DMS53 (cell line): ENCODE measurements around the gene EPS15.
"Not testable (repeated sequence)": the region's sequence is repeated elsewhere in the genome, so short reads cannot be mapped to it uniquely, and the experiment has no call there.

Experiments used
- DNase-seq: peaks from one replicate; lab custom pipeline; 2025; lab: John Stamatoyannopoulos, UW

The EPS15 gene

GRCh38 chr1:51336004-51336403 is 183.1 kb downstream of the EPS15 start:
- peak; percentile 51 for DNase-seq

DNA sequence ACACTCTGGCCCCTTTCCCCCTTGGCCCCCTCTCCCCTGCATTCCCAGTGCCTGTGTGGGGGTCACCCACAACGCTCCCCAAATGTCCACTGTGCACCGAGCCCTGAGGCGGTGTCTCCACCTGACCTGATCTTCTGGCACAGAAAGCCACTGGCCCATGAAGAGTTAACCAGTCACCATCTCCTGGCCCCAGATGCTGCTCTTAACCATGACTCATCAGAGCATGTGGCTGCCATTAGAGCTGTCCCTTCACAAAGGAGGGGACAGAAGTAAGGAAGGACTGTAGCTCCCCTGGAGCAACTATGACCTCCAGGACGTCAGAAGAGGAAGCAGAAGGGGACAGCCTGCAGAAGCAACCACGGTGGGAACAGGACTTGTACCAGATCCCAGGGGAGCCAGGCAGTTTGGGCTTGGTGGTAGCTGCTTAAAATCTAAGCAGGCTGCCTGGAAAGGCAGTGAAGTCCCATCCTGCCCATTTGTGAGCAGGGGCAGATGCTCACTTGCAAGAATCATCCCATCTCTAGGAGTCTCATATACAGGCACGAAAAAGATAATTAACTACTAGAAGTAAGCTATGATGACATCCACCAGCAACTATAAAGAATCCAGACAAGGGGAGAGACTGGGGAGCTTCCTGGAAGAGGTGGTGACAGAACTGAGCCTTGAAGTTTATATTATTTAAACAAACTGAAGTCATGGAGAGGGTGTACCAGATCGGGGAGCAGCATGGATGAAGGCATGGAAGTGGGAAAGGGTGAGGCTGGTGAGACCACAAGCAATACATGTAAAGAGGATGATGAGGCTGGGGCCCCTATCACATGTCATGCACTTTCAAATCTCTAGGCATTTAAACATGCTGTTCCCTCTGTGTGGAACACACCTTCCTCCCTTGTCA is 187.6 kb downstream of the EPS15 start:
- peak; percentile 98 for DNase-seq

DNA sequence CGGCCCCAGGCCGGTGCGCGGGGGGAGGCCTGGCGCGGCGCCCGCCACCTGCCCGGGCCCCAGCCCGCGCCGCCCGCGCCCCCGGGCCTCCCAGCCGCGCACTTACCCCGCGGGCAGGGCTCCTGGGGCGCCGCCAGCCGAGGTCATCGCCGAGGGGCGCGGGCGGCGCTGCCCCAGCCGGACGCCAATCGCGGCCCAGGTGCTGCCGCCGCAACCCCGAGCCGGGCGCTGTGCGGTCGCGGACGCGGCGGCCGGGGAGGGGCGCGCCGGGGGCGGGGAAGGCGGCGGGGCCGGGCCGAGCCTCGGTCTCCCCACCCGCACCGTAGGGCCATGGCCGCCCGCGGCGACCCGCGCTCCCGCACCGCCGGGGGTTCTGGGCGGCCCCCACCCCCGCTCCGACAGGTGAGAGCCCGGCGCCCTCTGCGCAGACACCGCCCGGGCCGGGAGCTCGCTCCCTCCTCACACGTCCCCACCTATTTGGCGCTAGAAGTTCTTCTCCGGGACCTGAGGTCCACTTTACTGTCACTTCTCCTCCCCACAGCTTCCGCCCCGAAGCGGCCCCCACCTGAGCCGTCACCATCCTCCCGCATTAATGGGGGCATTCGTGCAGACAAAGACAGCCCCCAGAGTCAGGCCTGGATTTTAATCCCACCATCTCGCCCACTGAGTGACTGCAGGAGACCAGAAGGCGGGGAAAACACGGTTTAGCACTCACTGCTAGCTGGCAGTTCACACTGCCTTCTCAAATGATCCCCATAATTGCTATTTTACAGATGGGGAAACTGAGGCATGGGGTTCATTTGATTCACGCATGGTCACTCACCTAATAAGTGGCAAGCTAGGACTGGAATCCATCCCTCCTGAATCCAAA is 188.5 kb downstream of the EPS15 start, which contains the start of gene TTC39A:
TTC39A (minus strand) TSS at position 232 of the 871 bp plus-strand sequence; CDS start at position 147, 85 bp downstream.
- peak; percentile 85 for DNase-seq

GRCh38 chr1:51329443-51330325 is 189.4 kb downstream of the EPS15 start:
- DNase-seq = peak; percentile 100

DNA sequence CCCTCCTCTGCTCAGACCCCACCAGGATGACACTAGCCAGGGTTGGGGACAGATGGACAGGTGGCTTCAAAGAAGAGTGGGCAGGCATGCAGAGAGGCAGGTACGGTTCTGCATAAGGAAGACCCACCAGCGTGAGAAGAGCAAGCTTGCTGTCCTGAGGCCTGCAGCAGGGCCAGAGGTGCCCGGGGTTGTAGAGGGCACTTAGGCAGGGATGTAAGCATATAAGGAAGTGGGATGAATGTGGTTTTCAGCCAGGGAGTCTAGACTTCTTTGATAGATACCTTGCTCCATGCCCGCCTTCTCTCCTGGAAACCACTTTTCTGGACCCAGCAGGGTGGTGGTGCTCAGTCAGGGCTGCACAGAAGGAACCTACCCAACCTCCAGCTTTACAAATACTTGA is 190.1 kb downstream of the EPS15 start:
- DNase-seq = peak; percentile 90

GRCh38 chr1:51328279-51328678 is 190.8 kb downstream of the EPS15 start:
- no peak for DNase-seq

DNA sequence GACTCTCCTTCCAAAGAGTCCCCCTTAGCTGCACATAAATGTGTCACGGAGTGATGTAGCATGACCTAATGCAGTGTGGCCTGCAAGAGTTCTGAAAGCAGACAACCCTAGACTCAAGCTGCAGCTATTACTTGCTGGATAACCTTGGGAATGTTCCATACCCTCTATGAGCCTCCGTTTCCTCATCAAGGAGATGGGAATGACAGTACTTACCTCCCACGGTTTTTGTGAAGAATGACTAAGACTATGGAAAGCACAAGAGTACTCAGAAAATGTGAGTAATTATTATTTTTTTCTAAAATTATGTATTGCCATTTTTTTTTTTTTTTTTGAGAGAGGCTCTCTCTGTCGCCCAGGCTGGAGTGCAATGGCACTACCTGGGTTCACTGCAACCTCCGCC is 191.7 kb downstream of the EPS15 start:
- no peak for DNase-seq

GRCh38 chr1:51326839-51327238 is 192.2 kb downstream of the EPS15 start:
- no peak for DNase-seq

GRCh38 chr1:51325878-51326755 is 192.9 kb downstream of the EPS15 start:
- DNase-seq = no peak

DNA sequence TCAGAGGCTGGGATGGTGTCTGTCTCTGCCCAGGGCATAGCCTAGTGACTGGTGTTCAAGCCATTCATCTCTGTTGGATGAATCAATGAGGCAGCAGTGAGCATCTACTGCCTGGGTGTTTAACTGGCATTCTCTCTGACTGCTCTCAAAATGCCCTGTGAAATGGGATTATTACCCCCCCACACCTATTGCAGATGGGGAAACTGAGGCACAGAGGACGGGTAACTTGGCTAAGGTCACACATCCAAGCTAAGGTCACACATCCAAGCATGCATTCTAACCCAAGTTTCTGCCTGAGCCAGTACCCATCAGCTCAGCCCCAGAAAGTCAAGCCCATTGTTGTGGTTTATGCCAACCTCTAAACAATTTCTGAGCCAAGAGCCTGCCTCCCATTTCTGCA is 193.7 kb downstream of the EPS15 start:
- DNase-seq = no peak

DNA sequence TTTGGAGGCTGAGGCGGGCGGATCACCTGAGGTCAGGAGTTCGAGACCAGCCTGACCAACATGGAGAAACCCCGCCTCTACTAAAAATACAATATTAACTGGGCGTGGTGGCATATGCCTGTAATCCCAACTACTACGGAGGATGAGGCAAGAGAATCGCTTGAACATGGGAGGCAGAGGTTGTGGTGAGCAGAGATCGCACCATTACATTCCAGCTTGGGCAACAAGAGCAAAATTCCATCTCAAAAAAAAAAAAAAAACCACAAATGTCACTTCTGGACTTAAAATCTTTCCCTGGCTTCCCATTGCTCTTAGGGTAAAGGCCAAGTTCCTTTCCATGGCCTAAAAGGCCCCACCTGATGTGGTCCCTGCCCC is 194.1 kb downstream of the EPS15 start:
- DNase-seq = not testable (repeated sequence)

DNA sequence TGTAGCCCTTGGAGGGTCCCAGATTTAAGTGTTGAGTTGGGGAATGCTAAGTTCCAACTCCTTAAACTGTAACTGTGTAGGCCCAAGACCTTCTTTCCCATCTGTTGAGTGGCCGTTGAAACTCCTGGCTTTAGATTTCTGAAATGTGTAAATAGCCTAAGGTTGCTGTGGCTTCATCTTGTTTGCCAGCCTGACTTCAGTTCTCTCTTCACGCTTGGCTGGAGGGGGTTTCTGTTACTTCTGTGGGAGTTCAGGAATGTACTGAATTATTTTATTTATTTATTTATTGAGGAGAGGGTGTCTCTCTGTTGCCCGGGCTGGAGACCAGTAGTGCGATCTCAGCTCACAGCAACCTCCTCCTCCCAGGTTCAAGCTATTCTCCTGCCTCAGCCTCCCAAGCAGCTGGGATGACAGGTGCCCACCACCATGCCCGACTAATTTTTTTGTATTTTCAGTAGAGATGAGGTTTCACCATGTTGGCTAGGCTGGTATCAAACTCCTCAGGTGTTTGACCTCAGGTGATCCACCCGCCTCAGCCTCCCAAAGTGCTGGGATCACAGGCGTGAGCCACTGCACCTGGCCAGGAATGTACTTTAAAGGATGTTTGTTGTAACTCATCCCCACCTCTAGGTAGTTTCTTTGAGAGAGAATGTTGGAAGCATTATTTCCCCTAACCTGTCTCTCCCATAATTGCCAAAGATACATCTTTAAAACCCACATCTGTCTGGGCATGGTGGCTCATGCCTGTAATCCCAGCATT is 194.6 kb downstream of the EPS15 start:
- DNase-seq = no peak

DNA sequence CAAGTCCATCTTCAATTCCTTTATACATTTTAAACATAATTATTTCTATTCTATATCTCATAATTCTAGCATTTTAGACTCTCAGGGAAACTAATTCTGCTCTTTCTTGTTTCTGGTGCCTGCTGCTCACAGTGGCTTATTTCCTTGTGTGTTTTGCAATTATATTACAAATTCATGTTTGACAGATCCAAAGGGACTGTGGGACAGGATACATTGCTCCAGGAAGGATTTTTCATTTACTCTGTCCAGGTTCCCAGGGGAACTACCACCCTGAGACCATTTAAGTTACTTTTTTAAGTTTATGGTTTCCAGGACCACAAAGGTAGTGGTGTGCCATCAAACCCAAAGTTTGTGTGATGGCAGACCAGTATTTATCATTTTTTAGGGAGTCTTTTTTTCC is 195.3 kb downstream of the EPS15 start:
- DNase-seq = no peak

DNA sequence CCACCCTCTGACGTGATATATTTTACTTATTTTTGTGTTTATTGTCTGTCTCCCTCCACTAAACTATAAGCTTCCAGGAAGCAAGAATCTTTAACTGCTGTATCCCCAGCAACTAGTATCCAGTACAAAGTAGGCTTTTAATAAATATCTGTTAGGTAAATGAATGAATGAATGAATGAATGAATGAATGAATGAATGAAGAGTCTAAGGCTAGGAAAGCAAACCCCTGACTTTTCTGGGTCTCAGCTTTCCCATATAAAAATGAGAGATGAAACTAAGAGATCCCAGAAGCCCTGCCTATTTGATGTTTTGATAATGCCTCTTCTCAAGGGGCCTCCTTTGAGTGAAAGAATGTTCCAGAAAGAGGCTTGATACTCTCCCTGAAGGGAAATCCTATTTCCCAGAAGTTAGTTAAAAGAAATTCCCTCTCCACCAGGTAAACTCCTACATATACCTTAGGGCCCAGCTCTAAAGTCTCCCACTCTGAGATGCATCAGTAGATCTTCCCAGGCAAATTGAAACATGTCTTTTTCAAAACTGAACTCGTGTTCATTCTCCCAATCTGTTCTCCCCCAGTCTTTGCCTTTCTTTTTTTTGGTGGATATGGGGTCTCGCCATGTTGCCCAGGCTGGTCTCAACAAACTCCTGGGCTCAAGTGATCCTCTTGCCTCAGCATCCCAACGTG is 196.5 kb downstream of the EPS15 start:
- DNase-seq = no peak

DNA sequence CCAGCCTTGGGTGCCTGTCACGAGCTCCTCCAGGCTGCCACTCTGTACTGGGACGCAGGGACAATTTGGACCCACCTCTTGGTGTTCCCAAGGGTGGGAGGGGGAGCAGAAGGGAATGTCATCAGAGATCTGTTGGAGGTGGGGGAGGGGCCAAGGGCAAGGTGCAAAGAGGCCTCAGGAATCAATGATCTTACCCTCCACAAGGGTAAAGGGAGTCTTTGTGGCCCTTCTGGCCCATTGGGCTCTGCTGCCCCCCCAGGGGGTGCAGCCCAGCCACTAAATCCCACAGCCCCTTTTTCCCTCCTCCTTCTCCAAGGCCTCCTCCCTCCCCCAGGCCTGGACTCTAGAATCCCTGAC is 197.2 kb downstream of the EPS15 start:
- no peak for DNase-seq

DNA sequence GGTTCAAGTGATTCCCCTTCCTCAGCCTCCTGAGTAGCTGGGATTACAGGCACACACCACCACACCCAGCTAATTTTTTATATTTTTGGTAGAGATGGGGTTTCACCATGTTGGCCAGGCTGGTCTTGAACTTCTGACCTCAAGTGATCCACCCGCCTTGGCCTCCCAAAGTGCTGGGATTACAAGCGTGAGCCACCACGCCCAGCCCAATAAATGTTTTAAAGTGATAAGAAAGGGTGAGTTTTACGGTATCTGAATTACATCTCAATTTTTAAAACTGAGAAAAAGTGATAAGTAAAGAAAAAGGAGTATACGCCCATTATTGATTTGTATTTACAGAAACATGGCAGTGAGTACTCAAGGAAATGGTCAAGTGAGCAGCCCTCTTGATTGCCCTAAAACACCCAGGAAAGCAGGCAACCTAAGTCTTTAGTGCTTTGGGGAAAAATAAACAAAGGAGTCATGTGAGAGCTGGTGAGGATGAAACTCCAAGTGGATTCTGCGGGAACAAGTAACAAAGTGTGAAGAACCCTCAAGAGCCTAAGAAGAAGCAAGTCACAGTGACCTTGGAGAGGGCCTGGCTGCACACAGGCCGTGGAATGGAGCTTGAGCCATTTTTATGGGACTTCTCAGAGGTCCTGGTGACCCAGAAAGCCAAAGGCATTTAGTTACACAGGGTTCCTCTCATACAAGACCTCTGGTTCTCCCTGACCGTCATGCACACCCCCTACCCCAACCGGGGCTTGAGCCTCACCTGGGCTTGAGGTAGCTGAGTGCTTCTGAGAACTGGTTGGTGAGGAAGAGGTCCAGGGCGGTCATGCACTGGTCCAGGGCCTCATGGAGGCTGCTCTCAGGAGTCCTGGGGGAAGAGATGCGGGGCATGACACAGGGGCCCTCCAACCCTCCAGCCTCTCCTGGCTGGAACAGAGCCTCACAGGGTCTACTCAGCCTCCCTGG is 197.8 kb downstream of the EPS15 start:
- peak; percentile 48 for DNase-seq

GRCh38 chr1:51317798-51318197 is 201.3 kb downstream of the EPS15 start:
- no peak for DNase-seq

DNA sequence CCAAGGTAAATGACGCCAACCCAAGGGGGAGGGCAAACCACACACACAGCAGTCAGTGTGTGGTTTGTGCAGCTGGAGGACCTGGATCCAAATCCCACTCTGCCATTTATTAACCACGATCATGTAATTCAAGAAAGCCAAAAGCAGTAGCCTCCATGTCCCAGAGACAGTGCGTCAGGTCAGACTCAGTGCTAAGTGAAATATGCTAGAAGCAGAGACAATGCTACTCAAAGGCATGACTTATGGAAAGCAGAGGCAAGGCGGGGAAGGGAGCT is 202.3 kb downstream of the EPS15 start:
- DNase-seq = peak; percentile 97
